H9 (cell line): Measurements from ENCODE around the gene HIP1. TPM values are rescaled to one million over a fixed set of nuclear protein-coding genes. Genes with fewer than 3 reads are reported as not detected.

Experiments
- DNase-seq: peaks from one replicate; pipeline ENCODE4 v3.0.0-alpha.2; 2017
- H2AFZ ChIP-seq: one replicate; pipeline ENCODE4 v1.6.1; 2013; ENCODE audit warnings: mild to moderate bottlenecking, low read length, control low read depth, moderate library complexity
- H2AK5ac ChIP-seq: 2 replicates; pipeline ENCODE4 v1.6.1; 2013; ENCODE audit warnings: low read length, control low read depth, mixed read lengths; ENCODE audit not compliant: insufficient read length
- H2BK120ac ChIP-seq: one replicate; pipeline ENCODE4 v1.6.1; 2013; ENCODE audit warnings: low read depth, mild to moderate bottlenecking, low read length, control low read depth, inconsistent platforms; ENCODE audit not compliant: poor library complexity, severe bottlenecking
- H2BK12ac ChIP-seq: 2 replicates; pipeline ENCODE4 v1.6.1; 2013; ENCODE audit warnings: low read length, control low read depth, mixed read lengths, low read depth; ENCODE audit not compliant: insufficient read length
- H2BK15ac ChIP-seq: 2 replicates; pipeline ENCODE4 v1.6.1; 2013; ENCODE audit warnings: low read depth, low read length, control low read depth
- H2BK20ac ChIP-seq: one replicate; pipeline ENCODE4 v1.6.1; 2013; ENCODE audit warnings: low read depth, mild to moderate bottlenecking, low read length, control low read depth, inconsistent platforms; ENCODE audit not compliant: poor library complexity, severe bottlenecking
- H2BK5ac ChIP-seq: 2 replicates; pipeline ENCODE4 v1.6.1; 2013; ENCODE audit warnings: low read length, control low read depth, mixed read lengths; ENCODE audit not compliant: insufficient read length
- H3K14ac ChIP-seq: 2 replicates; pipeline ENCODE4 v1.6.1; 2013; ENCODE audit warnings: low read length, control low read depth; ENCODE audit not compliant: insufficient read depth
- H3K18ac ChIP-seq: 2 replicates; pipeline ENCODE4 v1.6.1; 2013; ENCODE audit warnings: low read depth, mild to moderate bottlenecking, mixed read lengths, low read length, control low read depth; ENCODE audit not compliant: insufficient read length
- H3K23ac ChIP-seq: 2 replicates; pipeline ENCODE4 v1.6.1; 2013; ENCODE audit warnings: low read length, control low read depth, mixed read lengths, low read depth; ENCODE audit not compliant: insufficient read length
- H3K23me2 ChIP-seq: 2 replicates; pipeline ENCODE4 v1.6.1; 2013; ENCODE audit warnings: low read depth, mild to moderate bottlenecking, mixed read lengths, low read length, control low read depth; ENCODE audit not compliant: insufficient read length, poor library complexity, severe bottlenecking
- H3K27ac ChIP-seq: 2 replicates; pipeline ENCODE4 v1.5.1; 2013; ENCODE audit warnings: low read length, control low read depth, mixed read lengths, low read depth; ENCODE audit not compliant: insufficient read length
- H3K27me3 ChIP-seq: 2 replicates; pipeline ENCODE4 v1.6.1; 2013; ENCODE audit warnings: low read length, control low read depth, inconsistent platforms; ENCODE audit not compliant: insufficient read depth
- H3K4ac ChIP-seq: 2 replicates; pipeline ENCODE4 v1.6.1; 2013; ENCODE audit warnings: low read depth, mild to moderate bottlenecking, control low read depth, inconsistent platforms, low read length, moderate library complexity
- H3K4me1 ChIP-seq: 2 replicates; pipeline ENCODE4 v1.6.1; 2013; ENCODE audit warnings: low read length, control low read depth, inconsistent platforms; ENCODE audit not compliant: insufficient read depth
- H3K4me2 ChIP-seq: 2 replicates; pipeline ENCODE4 v1.6.1; 2013; ENCODE audit warnings: low read length, control low read depth, mixed read lengths; ENCODE audit not compliant: insufficient read length, insufficient read depth
- H3K56ac ChIP-seq: 2 replicates; pipeline ENCODE4 v1.6.1; 2013; ENCODE audit warnings: low read depth, mild to moderate bottlenecking, mixed read lengths, low read length, control low read depth; ENCODE audit not compliant: insufficient read length
- H3K79me1 ChIP-seq: 2 replicates; pipeline ENCODE4 v1.6.1; 2013; ENCODE audit warnings: low read depth, mild to moderate bottlenecking, moderate library complexity, low read length, control low read depth, inconsistent platforms; ENCODE audit not compliant: insufficient read depth, poor library complexity, severe bottlenecking
- H3K79me2 ChIP-seq: 2 replicates; pipeline ENCODE4 v1.6.1; 2013; ENCODE audit warnings: low read length, control low read depth, inconsistent platforms; ENCODE audit not compliant: insufficient read depth
- H3K9ac ChIP-seq: 2 replicates; pipeline ENCODE4 v1.6.1; 2013; ENCODE audit warnings: low read length, control low read depth, mixed read lengths; ENCODE audit not compliant: insufficient read length; ENCODE audit errors: extremely low read depth
- H3K9me3 ChIP-seq: one replicate; pipeline ENCODE4 v1.6.1; 2013; ENCODE audit warnings: low read depth, low read length, inconsistent platforms; ENCODE audit not compliant: control insufficient read depth
- H3T11ph ChIP-seq: one replicate; pipeline ENCODE4 v1.6.1; 2013; ENCODE audit warnings: mild to moderate bottlenecking, low read length, control low read depth, inconsistent platforms
- H4K20me1 ChIP-seq: one replicate; pipeline ENCODE4 v1.6.1; 2013; ENCODE audit not compliant: control insufficient read depth, insufficient read length, insufficient read depth
- H4K5ac ChIP-seq: 2 replicates; pipeline ENCODE4 v1.6.1; 2013; ENCODE audit warnings: low read depth, mild to moderate bottlenecking, mixed read lengths, low read length, control low read depth; ENCODE audit not compliant: insufficient read length
- H4K8ac ChIP-seq: replicated peaks from 2 replicates; pipeline ENCODE4 v1.6.1; 2013; ENCODE audit warnings: low read length, control low read depth, mixed read lengths, low read depth; ENCODE audit not compliant: insufficient read length
- H4K91ac ChIP-seq: 2 replicates; pipeline ENCODE4 v1.6.1; 2013; ENCODE audit warnings: low read depth, mild to moderate bottlenecking, moderate library complexity, mixed read lengths, low read length, control low read depth; ENCODE audit not compliant: insufficient read length
- H3K27ac Mint-ChIP-seq, 3 experiments: 2 replicates in 2 of 3; 3 replicates in 1 of 3; pipeline ENCODE4 v1.8.0; 2020 to 2021; ENCODE audit warnings: mixed read lengths in 3 of 3, mild to moderate bottlenecking in 1 of 3, moderate library complexity in 1 of 3
- H3K27me3 Mint-ChIP-seq: 2 replicates; pipeline ENCODE4 v1.8.0; 2021; ENCODE audit warnings: low read depth, mild to moderate bottlenecking, moderate library complexity, mixed read lengths
- H3K36me3 Mint-ChIP-seq, 3 experiments: 2 replicates in 2 of 3; 3 replicates in 1 of 3; pipeline ENCODE4 v1.8.0; 2020 to 2021; ENCODE audit warnings: low read depth in 3 of 3, mixed read lengths in 3 of 3; ENCODE audit not compliant: insufficient read depth in 1 of 3
- H3K4me1 Mint-ChIP-seq, 2 experiments: 2 replicates each; pipeline ENCODE4 v1.8.0; 2020; ENCODE audit warnings: mixed read lengths in 2 of 2
- H3K4me3 Mint-ChIP-seq, 2 experiments: 2 replicates in 1 of 2; 3 replicates in 1 of 2; pipeline ENCODE4 v1.8.0; 2020 to 2021; ENCODE audit warnings: mild to moderate bottlenecking in 2 of 2, mixed read lengths in 2 of 2, moderate library complexity in 1 of 2
- H3K9me3 Mint-ChIP-seq, 2 experiments: 2 replicates in 1 of 2; 3 replicates in 1 of 2; pipeline ENCODE4 v1.8.0; 2020; ENCODE audit warnings: mild to moderate bottlenecking in 2 of 2, mixed read lengths in 2 of 2, moderate library complexity in 1 of 2
- WGBS: extraction: QIAGEN DNeasy Blood & Tissue Kit; methylation state at CpG from one replicate; pipeline ENCODE4 v1.1.7; 2013; ENCODE audit warnings: missing lambda C conversion rate, low lambda C conversion rate, mixed read lengths; ENCODE audit not compliant: insufficient read length; ENCODE audit errors: extremely low coverage; 5-methylcytosine and 5-hydroxymethylcytosine counted together
- total RNA-seq: library from RNA; stranded (reverse); gene quantifications from 2 replicates; pipeline ENCODE4 v1.2.1, GENCODE V29; 2021
- TF ChIP-seq, protein P1 (sequence below): fragments of 200-600 bp; sonication (generic); conservative IDR thresholded peaks from 3 replicates; pipeline ENCODE4 v1.8.0; 2021; ENCODE audit warnings: antibody characterized with exemption, mild to moderate bottlenecking

HIP1 gene
- total RNA-seq, 1 experiment from 2014 or later, result 87.5 TPM

DNA sequence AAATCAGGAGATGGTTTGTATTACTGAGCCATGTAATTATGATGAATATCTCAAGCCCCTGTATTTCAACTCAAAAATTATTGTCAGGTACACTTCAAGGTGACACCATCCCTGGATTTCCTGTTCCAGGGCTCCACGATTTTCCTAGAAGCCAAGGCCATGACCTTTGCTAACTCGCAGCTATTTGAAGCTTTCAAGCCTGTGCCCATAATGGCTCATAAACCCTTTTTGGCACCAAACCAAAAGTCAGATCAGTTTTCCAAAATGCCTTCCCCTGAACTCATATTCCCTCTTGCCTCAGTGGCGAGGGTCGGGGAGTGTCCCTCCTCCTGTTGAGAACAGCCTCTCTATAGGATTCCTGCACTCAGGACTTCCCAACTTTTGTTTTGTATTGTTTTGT lies 70.8 kb downstream of the HIP1 start:
- no peaks in the 10 kb centered on the region for H3K23me2 ChIP-seq
- no peak overlapping the region for H3K14ac ChIP-seq
- H3K27me3 Mint-ChIP-seq, result no peaks in the 10 kb centered on the region
- DNase-seq, result no peak
- H2BK5ac ChIP-seq, result no peak overlapping the region
- no peak overlapping the region for H2BK20ac ChIP-seq
- no peak overlapping the region for H2BK120ac ChIP-seq
- no CpG with 5 or more reads among the region's 4 CpGs for WGBS
- TF ChIP-seq, protein P1, sequence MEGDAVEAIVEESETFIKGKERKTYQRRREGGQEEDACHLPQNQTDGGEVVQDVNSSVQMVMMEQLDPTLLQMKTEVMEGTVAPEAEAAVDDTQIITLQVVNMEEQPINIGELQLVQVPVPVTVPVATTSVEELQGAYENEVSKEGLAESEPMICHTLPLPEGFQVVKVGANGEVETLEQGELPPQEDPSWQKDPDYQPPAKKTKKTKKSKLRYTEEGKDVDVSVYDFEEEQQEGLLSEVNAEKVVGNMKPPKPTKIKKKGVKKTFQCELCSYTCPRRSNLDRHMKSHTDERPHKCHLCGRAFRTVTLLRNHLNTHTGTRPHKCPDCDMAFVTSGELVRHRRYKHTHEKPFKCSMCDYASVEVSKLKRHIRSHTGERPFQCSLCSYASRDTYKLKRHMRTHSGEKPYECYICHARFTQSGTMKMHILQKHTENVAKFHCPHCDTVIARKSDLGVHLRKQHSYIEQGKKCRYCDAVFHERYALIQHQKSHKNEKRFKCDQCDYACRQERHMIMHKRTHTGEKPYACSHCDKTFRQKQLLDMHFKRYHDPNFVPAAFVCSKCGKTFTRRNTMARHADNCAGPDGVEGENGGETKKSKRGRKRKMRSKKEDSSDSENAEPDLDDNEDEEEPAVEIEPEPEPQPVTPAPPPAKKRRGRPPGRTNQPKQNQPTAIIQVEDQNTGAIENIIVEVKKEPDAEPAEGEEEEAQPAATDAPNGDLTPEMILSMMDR, result no peak
- H3K4me3 Mint-ChIP-seq, result no peak overlapping the region
- H2AFZ ChIP-seq, result no peak overlapping the region
- H2AK5ac ChIP-seq, result no peak overlapping the region
- H3K79me1 ChIP-seq, result no peaks in the 10 kb centered on the region
- no peaks in the 10 kb centered on the region for H3K36me3 Mint-ChIP-seq
- no peak overlapping the region for H4K91ac ChIP-seq
- H3K4me2 ChIP-seq, result no peak overlapping the region
- no peaks in the 10 kb centered on the region for H3K9me3 Mint-ChIP-seq
- H2BK12ac ChIP-seq, result no peak overlapping the region
- no peaks in the 10 kb centered on the region for H3K79me2 ChIP-seq
- H3K9me3 ChIP-seq, result no peaks in the 10 kb centered on the region
- no peak overlapping the region for H4K5ac ChIP-seq
- H3K4ac ChIP-seq, result no peak overlapping the region
- H3K18ac ChIP-seq, result no peak overlapping the region
- H3K4me1 Mint-ChIP-seq, result no peaks in the 10 kb centered on the region
- H3K56ac ChIP-seq, result no peak overlapping the region
- no peak overlapping the region for H3K9ac ChIP-seq
- H3K27me3 ChIP-seq, result no peaks in the 10 kb centered on the region
- no peak overlapping the region for H4K8ac ChIP-seq
- H2BK15ac ChIP-seq, result no peak overlapping the region
- H3K27ac Mint-ChIP-seq, result no peak overlapping the region; a peak in 1 of 7 replicates
- H4K20me1 ChIP-seq, result no peaks in the 10 kb centered on the region
- no peak overlapping the region for H3T11ph ChIP-seq
- no peaks in the 10 kb centered on the region for H3K4me1 ChIP-seq
- H3K23ac ChIP-seq, result no peak overlapping the region
- no peak overlapping the region for H3K27ac ChIP-seq
